ENCODE results near the gene CHRND.

Gene CHRND

DNA sequence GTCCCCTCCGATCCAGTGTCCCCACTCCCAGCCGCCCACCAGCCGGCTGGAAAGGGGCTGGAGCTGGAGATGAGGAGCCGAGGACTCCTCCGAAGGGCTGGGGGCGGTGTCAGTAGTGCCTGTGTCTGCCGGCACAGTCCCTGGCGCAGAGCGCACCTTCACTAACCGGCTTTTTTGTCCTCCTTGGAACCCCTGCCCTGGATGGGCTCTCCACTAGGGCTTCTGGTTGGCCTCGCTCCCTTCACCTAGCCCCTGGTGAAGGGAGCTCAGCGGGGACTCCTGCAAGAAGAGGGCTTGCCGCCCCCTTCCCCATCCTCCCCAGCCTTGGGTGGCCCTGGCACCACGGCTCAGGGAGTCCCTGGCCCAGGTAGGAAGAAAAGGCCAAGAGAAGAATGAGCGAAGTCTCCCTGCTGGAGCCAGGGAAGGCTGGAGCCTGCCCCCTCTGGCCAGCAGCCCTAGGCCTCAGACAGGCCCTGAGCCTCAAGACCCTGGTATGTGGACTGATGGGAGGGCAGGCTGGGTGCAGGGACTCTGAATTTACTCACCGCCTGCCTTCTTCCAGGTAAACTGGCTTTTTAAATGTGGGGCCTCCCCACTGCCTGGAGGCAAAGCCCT lies 37.8 kb upstream of the CHRND start:
- no peak for DNase-seq (ENCODE audit: low read depth)

DNA sequence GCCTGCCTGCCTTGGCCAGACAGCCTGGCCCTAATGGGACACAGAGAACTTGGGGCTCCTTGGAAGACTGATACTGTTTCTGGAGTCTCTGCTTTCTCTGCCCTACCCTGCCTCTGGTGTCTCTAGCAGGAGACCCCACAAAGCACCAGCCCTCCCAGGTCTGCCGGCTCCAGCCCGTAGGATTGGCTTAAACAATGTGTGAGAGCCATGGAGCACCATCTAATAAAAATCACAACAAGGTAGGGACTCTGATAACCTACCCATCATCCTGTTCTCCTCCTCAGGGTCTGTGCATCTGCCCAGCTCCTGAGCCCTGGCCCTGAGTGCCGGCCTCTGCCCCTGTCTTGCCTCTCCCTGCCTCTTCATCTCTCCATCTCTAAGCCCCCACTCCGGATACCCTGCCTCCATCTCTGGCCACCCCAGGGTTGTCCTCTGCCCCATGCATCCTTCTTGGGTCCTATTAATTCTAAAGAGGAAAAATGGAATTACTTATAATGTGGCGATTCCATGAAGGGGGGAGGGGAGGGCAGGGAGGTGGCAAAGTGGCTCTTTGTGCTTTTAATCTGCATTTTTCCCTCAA lies 37.1 kb upstream of the CHRND start:
- no peak for DNase-seq (ENCODE audit: low read depth)

DNA sequence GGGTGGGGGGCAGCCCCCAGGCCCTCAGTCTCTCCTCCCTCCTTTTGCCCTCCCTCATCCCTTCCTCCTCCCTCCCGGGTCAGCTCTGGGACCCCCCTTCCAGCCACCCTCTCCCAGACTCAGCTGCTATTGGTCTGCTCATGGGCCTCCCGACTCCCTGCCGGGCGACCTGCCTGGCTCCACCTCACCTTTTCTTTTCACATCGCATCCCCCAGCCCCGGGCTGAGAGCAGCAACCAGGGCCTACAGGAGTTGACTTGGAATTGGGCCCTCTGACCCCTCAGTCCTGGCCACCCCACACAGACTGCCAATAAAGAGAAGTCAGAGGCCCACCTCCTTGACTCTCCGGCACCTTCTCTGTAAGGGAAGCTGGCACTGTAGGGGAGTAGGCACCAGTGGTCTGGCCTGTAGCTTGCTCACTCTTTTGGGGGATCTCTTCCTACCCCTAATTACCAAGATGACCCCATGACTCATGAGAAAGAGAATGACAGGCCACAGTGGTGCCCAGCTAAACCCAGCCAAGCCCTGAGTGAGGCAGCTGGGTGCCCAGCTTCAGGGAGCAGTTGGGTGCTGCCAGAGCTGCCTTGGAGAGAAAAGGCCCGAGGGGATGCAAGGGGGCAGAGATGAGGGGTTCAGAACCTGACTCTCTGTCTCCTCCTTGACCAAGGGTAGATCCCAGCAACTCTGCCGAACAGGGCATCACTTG lies 36.3 kb upstream of the CHRND start:
- DNase-seq (ENCODE audit: low read depth) = no peak

DNA sequence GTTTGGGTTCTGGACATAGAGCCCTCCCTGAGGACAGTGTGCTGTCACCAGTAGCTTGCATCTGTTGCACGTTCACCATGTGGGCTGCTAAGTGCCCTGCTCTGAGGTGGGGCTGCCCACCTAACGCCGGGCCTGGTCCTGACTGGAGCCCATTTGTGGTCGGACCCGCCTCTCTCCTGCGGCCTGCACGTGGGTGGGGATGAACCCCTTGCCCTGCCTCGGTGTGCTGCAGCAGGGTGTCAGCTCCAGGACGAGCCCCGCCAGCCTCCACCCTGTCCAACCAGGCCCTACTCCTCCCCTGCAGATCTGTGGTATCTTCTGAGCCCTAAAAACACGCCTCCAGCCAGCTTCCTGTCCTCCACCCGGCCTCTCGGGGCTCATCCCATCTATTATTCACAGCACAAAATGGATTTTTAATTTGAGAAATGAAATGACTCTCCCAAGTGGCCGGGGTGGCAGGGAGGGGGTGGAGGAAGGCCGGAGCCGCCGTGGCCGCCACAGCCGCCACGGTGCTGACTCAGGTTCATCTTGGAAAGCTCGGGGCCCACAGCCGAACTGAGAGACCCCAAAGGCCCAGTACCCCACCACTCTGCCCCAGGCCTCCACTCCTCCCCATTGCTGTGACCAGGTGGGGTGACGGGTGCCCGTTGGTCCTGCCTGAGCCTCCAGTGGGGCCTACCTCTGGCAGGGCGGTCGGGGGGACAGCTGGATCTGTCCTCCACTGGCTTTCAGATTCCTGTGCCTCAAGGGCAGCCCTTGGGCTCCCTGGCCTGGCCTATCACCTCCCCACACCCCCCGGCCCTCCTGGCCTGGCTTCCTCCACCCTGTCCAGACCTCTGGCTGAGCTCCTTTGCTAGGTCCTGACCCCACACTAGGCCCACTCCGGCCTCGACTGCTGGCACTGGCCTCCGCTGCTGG lies 35.5 kb upstream of the CHRND start:
- DNase-seq (ENCODE audit: low read depth) = no peak

DNA sequence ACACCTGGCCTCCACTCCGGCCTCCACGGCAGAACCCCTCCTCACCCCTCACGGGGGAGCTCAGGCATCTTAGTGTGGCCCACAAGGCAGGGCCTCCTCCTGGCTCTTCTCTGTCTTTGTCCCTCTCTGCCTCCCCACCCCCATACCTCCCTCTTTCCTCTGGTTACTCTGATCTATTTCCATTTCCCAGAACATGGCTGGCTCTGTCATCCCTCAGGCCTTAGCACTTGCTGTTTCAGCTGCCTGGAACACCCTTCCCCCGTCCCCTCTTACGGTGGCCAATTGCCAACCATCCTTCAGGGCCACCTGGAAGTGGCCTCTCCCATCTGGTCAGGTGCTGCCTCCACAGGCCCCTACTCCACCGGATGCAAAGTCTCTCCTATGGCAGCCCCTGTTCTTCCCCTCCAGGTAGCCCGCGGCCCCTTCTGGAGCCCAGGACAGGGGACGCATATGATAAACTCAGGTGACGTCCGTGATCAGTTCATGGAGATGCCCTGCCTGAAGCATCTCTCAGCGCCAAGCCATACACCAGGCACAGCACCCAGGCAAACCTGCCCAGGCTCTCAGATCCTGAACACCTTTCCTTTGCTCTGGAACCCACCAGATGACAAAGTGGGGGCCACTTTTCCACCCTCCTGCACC lies 34.7 kb upstream of the CHRND start:
- no peak for DNase-seq (ENCODE audit: low read depth)

DNA sequence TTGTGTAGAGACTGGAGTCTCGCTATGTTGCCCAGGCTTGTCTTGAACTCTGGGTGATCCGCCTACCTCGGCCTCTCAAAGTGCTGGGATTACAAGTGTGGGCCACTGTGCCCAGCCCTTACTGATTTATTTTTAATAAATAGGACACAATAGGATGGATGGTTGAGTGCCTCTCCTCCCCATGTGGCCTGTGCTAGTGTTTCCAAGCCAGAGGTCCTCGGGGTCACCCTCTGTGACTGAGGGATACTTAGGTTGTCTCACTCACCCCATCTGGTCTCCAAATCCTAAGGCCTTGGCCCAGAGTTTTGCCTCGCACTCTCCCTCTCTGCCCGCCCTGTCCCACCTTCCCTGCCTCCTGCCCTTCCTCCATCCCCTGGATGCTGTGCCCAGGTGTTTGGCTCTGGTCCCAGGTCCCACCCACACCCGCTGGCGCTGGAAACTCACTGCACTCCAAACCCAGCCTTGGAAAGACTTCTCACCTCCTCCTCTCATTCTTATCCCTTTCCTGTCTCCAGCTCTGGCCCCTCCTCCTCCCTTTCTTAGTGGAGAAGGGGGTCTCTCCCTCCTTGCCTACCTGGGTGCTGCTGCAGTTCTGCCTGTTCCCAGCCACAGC lies 33.6 kb upstream of the CHRND start:
- DNase-seq (ENCODE audit: low read depth) = no peak

DNA sequence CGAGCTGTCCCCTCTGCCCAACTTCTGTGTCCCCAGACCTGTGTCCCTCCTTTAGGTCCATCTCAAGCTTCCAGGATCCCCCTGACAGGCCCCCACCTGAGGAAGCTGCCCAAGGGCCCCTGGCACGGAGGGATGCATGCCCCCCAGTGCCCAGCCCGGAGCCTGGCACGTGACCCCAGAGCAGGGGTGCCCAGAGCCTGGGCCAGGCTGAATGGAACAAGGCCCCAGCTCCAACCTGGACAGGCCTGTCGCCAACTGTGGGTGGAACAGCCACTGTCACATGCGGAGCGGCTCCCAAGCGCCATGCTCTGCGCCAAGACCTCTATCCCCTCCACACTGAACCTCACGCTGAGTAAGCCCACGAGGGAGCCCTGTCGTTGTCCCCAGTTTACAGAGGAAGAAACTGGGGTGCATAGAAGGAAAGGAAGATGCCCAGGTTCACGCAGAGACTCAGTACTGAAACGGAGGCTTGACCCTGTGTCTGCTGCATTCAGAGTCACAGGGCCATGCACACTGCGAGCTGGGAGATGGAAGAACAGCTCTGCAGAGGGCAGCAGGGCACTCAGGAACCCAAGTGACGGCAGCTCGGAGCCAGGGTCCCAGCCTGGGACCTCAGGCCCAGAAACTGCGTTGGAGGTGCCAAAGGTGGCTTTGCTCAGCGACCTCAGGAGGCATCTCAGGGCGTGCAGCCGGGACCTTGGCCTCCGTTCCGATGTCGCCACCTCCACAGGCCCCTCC lies 32.8 kb upstream of the CHRND start:
- no peak for DNase-seq (ENCODE audit: low read depth)

DNA sequence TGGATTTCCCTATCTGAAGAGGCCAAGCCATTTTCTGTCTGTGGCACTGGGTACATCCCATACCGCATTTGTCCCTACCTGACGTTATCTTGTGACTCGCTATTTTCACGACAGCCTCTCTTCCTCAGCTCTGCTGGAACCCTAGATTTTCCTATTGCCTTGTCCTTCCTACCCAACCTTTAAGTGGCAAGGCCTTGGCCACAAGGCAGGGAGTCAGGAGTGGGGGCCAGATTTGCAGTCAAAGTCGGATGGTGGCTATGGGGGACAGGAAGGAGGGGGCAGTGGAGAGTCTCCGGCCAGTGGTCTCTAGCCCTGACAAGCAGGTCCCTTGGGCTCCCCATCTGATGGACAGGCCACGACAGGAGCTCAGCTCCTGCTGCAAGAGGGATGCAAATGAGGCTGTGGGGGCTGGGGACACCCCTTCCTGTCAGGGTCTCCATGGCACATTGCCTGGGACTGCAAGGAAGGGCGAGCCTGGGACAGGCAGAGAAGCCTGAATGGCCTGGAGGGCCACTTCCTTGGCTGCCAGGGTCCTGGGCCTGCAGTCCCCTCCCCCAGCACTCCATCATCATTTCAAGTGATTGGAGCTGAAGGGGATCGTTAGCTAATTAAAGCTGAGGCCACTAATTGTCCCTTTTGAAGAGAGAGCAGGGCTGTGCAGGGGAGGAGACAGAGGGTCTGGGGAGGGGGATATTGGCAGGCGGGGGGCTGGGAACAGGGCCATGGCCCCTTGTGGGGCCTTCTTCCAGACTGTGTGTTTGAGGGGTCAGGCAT lies 32.1 kb upstream of the CHRND start:
- DNase-seq (ENCODE audit: low read depth) = no peak

DNA sequence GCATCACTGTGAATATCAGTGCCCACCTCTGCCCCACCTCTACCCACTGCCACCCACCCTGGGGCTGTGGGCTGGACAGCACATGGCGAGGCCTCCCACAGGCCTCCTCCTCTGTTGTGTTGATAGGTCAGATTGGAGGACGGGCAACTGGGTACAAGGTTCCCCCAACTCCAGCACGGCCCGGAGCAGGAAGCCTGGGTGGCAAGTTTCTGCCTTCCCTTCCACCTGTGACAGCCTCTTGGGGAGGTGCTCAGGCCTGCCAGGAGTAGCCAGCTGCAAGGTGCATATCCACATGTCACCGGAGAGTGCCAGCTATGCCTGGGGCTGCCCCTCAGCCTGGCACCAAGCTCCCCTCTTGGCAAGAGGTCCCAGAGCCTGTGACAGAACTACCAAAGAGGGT lies 31.4 kb upstream of the CHRND start:
- no peak for DNase-seq (ENCODE audit: low read depth)

DNA sequence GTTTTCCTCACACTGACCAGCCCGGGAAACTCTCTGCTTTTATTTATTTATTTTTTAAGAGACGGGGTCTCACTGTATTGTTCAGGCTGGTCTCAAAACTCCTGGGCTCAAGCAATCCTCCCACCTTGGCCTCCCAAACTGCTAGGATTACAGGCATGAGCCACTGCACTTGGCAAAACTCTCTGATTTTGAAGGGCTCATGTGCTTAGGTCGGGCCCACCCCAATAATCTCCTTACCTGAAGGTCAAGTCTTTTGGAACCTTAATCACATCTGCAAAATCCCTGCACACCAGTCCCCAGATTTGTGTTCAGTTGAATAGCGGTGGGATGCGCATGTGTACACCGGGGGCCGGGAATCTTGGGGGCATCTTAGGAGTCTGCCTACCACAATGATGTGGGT lies 30.7 kb upstream of the CHRND start:
- DNase-seq (ENCODE audit: low read depth) = no peak

DNA sequence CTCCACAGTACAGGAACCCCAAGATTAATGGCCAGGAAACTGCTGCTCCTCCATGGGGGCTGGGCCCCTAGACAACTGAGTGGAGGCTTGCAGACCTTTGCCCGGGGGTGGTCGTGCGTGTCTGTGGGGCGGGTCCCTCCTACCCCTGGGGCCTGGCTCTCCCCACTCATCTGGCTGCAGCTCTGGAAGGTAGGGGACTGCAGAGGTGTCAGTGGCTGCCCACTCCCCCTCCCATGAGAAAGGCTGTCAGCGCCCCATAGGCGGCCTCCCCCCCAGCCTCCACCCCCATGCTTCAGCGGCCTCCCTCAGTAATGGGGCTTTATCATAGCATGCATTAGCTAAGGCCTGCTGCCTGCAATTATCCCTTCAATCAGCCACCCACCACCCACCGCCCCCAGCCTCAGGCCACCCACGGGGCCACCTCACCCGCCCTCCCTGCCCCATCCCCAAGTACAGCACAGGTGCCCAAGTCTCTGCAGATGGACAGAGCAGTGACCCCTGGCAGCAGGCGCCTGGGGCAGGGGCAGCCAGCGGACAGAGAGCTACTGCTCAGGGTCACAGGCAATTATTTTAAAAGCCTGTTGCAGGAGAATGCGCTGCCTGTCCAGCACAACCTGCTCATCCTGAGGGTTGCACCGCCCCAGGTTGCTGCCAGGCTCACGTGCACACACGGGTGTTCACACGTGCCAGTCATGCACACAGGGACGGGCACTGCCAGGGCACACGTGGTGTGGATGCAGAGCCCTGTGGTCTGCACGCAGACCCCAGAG lies 29.3 kb upstream of the CHRND start:
- no peak for DNase-seq (ENCODE audit: low read depth)

DNA sequence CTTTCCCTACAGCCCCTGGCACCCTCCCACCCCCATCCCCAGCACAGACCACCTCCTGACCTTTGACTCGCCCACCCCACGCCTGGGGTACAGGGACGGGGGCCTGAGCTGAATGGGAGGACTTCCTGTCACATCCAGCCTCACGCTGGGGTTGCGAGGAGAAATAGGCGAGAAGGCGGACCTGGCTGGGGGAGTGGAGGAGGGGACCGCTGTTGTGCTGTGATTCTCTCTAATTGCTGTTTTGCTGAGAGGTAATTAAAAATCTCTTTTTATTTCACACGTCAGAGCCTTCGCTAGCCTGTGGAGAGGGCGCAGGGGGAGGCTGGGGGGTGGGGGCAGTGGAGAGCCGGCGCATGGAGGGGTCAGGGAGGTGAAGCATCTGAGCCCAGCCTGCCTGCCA lies 28.6 kb upstream of the CHRND start:
- no peak for DNase-seq (ENCODE audit: low read depth)

DNA sequence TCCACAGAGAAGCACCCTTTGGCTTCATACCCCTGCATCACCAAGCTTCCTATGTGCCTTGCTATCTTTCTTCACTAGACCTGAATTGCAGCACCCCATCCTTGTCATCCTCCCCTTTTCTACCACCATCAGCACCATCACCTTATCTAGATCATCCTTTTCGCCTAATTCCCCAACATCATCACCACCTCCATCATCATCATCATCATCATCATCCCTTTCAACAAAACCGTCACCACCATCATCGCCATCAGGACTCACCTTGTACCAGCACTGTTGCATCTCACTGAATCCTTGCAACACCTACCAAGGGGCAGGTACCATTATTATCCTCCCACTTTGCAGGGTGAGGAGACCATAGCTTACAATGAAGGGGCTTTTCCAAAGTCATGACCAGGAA lies 27.5 kb upstream of the CHRND start:
- DNase-seq (ENCODE audit: low read depth) = no peak

DNA sequence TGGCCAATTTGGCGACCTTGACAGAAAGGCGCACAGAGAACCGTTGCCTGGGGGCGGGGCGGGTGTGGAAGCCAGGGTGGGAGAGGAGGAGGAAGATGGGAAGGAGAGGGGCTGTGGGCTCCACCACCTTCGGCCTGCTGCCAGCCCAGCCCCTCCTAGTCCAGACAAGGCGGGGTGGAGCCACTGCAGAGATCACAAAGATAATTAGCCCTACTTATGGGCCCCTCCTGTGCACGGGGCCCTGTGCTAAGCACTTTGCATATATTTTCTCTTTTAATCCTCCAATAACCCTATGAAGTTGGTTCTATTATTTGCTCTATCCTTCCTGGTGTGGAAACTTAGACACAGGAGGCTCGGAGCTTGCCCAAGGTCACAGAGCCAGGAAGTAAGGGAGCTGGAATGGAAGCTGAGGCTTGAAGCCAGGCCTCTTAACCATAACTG lies 24.6 kb upstream of the CHRND start:
- no peak for DNase-seq (ENCODE audit: low read depth)

DNA sequence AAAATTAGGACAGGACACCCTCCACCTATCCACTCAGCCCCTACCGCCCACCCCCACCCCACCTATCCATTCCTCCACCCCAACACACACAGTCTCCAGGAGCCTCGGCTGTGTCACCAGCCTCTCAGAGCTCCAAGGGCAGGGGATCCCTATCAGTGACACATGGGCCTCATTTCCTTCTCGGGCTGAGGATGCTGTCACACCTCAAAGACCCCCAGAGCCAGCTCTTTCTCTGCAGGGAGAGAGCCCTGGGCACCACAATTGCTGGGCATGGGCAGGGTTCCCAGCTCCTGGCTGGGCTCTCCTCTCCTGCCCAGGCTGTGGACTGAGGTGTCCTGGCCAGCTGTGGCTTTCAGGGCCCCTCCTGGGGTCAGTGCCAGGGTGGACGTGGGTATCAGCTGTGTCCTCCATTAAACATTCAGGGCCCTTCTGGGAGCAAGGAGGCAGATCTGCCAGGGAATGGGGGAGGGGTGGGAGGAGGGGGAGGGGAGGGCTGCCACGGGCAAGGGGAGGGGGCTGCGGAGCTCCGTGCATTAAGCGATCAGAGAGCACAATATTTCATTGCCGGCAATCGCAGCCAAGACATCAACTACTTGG lies 24.1 kb upstream of the CHRND start:
- no peak for DNase-seq (ENCODE audit: low read depth)

DNA sequence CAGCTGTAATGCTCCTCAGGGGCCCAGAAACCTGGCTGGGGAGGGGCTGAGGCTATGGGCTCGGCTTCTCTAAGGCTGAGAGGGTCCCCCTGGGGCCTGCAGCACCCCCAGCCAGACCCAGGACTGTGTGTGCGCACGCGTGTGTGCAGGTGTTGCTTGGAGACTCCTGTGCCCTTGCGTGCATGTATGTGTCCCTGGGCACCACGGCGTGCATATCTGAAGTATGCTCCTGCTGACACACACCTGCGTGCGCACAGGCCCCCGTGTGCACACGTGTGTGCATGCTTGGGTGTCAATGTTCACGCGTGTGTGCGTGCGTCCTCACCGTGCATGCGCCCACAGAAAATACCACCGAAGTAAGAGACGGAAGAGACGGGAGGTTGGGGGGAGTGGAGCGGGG lies 23.4 kb upstream of the CHRND start:
- DNase-seq (ENCODE audit: low read depth) = no peak

DNA sequence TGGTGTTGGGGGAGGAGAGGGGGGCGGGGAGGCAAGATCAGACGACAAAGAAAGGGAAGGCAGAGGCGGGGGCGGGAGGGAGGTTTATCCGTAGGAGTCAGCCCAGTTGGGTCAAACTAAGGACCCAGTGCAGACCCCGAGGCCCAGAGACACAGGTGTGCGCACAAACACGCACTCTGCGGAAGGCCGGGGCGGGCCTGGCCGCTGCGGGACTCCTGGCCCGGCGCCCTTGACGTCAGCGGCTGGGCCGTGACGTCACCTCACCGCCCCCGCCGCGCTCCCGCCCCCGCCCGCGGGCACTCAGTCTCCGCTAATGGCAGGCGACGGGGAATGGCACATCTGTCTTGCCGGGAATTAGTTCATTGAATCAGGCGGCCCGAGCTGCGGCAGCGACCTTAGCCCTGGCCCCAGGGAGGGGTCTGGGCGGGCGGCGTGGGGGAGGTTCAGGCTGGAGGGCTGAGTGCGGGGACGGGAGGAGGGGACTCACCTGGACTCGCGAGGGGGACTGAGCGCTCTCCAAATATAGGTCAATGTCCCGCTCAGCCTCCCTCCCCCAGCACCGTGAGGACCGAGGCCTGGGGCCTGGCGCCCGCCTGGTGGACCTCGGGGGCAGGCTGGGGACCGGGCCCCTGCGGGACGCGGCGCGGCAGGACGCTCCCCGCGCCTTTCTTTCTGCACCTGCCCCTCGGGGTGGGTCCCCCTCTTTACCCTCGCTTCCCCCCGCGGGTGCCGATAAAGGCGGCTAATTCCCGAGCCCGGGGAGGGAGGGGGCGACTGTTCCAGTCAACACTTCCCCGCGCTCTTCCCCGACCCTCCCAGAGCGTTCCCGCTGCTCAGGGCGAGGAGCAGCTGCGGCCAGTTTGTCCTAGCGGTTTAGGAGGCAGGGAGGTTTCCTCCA lies 22.8 kb upstream of the CHRND start:
- no peak for DNase-seq (ENCODE audit: low read depth)

DNA sequence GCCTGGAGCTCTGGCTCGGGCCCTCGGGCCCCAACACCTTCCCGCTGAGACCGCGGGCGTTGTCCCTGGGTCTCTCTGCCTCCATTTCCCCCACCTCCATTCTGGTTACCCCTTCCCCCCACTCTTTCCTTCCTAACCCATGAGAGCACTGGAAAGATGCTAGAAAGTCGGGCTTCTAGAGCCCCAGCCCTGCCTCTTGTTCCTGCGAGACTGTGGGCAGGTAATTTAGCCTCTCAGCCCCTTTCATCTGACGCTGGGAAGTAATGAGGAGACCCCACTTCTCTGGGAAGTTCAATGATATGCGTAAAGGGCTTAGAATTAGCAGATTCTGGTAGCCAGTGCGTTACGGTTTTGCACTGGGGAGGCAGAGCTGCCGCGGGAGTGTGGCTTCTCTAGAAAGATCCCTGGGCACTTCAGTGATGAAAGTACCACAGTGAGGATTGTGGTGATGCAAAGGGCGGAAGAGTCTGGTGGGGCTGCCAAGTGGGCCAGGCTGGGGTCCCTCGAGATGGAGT lies 22.1 kb upstream of the CHRND start:
- no peak for DNase-seq (ENCODE audit: low read depth)
